Mesothelial cell of epicardium (in vitro differentiated cells): ENCODE measurements around the gene MIPEP. TPM values are rescaled to one million over a fixed set of nuclear protein-coding genes. Genes with fewer than 3 reads are reported as not detected.

Source experiments
- DNase-seq, 2 experiments: peaks; one replicate each; pipeline ENCODE4 v3.0.0; 2021; ENCODE audit warnings: low spot score in 2 of 2; ENCODE audit not compliant: unreplicated experiment in 2 of 2
- H3K27ac Mint-ChIP-seq: 2 replicates; pipeline ENCODE4 v1.8.0; 2021; ENCODE audit warnings: mixed read lengths
- H3K27me3 Mint-ChIP-seq: 2 replicates; pipeline ENCODE4 v1.8.0; 2021; ENCODE audit warnings: low read depth, mixed read lengths
- H3K36me3 Mint-ChIP-seq: 2 replicates; pipeline ENCODE4 v1.8.0; 2021; ENCODE audit warnings: mixed read lengths
- H3K4me1 Mint-ChIP-seq: 2 replicates; pipeline ENCODE4 v1.8.0; 2021; ENCODE audit warnings: mixed read lengths
- H3K4me3 Mint-ChIP-seq: 2 replicates; pipeline ENCODE4 v1.8.0; 2021; ENCODE audit warnings: mild to moderate bottlenecking, moderate library complexity, mixed read lengths
- H3K9me3 Mint-ChIP-seq: 2 replicates; pipeline ENCODE4 v1.8.0; 2021; ENCODE audit warnings: mixed read lengths
- total RNA-seq: library from RNA; stranded (reverse); gene quantifications from 3 replicates; pipeline ENCODE4 v1.2.1, GENCODE V29; 2021
- TF ChIP-seq, protein P1 (sequence below): fragments of 200-600 bp; sonication (generic); IDR thresholded peaks from one replicate; pipeline ENCODE4 v1.5.0; 2021; ENCODE audit warnings: antibody characterized with exemption; ENCODE audit not compliant: unreplicated experiment

Gene MIPEP
- total RNA-seq, 1 donor from 2014 or later = 13.1 TPM

DNA sequence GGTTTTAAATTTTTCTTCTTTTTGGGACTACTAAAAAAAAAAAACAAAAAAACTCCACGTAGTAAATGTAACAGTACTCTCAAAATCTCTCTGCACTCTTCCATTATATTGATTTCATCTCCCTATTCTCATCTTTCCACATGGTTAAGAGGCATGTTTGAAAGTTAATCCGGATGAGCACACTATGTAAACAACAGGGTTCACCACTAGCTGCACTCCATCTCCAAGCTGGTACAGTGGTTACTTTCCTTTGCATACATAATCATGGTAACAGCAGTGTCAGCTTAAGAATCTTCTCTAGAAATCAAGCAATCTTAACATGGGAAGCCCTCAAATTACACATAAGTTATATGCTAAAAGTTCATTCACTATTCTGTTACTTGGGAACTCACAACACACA lies 92.6 kb downstream of the MIPEP start:
- Mint-ChIP-seq H3K9me3 (peaks cover 12% of the 10 kb centered on the region), H3K36me3 (peaks cover 22% of the 10 kb centered on the region), H3K27ac (no peak overlapping the region), H3K4me1 (peaks cover 10% of the 10 kb centered on the region), H3K4me3 (no peak overlapping the region), H3K27me3 (no peaks in the 10 kb centered on the region)
- TF ChIP-seq, protein P1, sequence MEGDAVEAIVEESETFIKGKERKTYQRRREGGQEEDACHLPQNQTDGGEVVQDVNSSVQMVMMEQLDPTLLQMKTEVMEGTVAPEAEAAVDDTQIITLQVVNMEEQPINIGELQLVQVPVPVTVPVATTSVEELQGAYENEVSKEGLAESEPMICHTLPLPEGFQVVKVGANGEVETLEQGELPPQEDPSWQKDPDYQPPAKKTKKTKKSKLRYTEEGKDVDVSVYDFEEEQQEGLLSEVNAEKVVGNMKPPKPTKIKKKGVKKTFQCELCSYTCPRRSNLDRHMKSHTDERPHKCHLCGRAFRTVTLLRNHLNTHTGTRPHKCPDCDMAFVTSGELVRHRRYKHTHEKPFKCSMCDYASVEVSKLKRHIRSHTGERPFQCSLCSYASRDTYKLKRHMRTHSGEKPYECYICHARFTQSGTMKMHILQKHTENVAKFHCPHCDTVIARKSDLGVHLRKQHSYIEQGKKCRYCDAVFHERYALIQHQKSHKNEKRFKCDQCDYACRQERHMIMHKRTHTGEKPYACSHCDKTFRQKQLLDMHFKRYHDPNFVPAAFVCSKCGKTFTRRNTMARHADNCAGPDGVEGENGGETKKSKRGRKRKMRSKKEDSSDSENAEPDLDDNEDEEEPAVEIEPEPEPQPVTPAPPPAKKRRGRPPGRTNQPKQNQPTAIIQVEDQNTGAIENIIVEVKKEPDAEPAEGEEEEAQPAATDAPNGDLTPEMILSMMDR = no peak
- no peak for DNase-seq

DNA sequence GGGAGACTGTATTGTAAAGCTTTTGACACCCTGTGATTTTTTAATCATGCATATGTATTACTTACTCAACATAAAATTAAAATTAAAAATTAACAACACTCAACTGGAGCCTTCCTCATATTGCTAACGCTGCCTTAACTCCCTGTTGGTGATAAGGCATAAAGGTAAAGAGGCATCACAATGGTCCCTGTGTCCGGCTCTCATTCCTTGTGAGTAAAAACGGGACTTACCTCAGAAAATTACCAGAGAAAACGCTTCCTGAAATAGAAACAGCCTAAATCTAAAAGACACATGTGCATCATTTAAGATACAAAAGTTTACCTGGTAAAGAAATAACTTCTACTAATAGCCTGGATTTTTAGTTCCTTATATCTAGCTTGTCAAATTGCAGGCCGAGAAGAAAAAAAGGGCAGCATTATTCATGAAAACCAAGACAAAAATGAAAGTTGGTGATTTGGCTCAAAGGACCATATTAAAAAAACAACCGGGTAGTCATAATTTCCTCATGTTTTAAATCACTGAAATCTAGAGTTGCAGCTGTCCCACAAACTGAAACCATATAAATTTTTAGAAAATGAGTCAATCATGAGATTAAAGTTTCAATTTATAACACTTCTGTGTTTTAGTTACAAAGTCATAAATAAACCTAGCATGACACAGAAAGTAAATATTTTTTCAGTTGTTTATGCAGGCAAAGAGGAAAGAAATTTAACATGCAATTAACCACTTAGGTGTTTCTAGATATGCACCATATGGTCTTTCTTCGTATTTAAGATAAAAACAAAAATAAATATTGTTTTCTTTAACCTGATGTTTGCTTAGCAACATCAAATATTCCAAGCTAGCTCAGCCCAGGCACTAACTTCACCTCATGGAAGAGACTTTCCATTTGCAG lies 94.7 kb downstream of the MIPEP start:
- peaks cover 10% of the 10 kb centered on the region for H3K4me1 Mint-ChIP-seq
- H3K27me3 Mint-ChIP-seq = no peaks in the 10 kb centered on the region
- H3K27ac Mint-ChIP-seq = peak overlapping the region; percentile 11
- no peak overlapping the region for H3K4me3 Mint-ChIP-seq
- H3K36me3 Mint-ChIP-seq = peaks cover 18% of the 10 kb centered on the region
- H3K9me3 Mint-ChIP-seq = peaks cover 12% of the 10 kb centered on the region
- DNase-seq = no peak
- TF ChIP-seq, protein P1 = no peak

DNA sequence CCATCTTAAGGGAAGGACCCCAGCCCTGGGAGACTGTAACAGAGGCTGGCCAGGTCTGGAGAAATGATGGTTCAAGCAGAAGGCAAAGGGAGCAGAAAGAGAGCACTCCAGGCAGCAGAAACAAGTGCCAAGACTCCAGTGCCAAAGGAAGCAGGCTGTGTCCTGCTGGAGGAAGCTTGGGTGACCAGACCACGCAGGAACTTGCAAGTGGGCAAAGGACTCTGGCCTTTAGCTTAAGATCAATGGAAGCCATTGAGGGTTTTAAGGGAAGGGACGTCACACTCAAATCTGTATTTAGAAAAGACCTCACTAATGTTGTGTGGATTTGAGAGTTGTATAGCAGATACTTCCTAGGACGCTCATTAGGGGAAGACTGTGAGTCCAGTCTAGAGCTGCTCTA lies 95.5 kb downstream of the MIPEP start:
- Mint-ChIP-seq H3K9me3 (peaks cover 12% of the 10 kb centered on the region), H3K27me3 (no peaks in the 10 kb centered on the region), H3K4me3 (no peak overlapping the region), H3K27ac (no peak overlapping the region), H3K36me3 (peaks cover 18% of the 10 kb centered on the region), H3K4me1 (peaks cover 10% of the 10 kb centered on the region)
- no peak for DNase-seq
- TF ChIP-seq, protein P1 = no peak

DNA sequence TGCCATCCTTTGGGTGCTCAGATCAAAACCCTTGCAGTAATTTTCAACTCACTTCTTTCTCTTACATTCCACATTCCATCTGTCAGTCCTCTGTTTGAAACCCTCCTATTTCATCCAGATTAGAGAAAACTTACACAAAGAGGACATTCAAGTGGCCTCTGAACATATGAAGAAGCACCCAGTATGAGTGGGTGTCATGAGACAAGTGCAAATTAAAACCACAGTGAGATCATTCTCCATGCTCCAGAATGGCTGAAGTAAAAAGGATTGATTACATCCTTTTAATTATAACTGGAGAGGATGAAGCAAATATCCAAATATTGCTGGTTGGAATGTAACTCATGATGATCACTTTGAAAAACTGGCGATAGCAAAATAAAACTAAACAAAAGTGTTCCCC lies 96.5 kb downstream of the MIPEP start:
- no peak overlapping the region for H3K4me3 Mint-ChIP-seq
- DNase-seq = no peak
- H3K36me3 Mint-ChIP-seq = peaks cover 11% of the 10 kb centered on the region
- H3K4me1 Mint-ChIP-seq = peaks cover 10% of the 10 kb centered on the region
- H3K27me3 Mint-ChIP-seq = no peaks in the 10 kb centered on the region
- peaks cover 6% of the 10 kb centered on the region for H3K9me3 Mint-ChIP-seq
- H3K27ac Mint-ChIP-seq = no peak overlapping the region
- TF ChIP-seq, protein P1 = no peak

DNA sequence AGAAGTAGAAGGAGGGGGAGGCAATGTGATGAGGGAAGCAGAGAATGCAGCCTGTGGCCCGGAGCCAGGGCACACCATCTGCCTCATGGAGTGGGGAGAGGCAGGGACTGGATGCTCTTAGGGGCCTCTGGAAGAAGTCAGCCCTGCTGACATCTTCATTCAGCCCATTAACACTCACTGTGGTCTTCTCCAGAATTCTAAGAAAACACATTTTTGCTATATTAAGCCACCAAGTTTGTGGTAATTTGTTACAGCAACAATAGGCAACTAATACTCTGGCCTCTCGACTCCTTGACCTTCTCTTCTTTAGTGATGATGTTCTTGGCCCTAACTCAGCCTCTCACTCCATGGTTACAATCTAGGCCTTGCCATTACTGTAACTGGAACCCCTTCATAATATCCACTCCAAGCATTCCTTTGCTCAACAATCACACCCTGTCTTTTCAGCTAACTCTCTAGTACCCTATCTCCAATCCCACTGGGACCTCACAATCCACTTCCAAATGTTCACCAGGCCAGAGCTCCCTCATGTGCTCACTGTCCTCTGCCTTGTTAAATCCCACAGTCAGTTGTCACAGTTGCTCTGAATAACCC lies 98.5 kb downstream of the MIPEP start:
- Mint-ChIP-seq H3K27ac (no peak overlapping the region), H3K36me3 (no peaks in the 10 kb centered on the region), H3K4me3 (no peak overlapping the region), H3K9me3 (no peaks in the 10 kb centered on the region), H3K27me3 (no peaks in the 10 kb centered on the region), H3K4me1 (peaks cover 10% of the 10 kb centered on the region)
- TF ChIP-seq, protein P1 = no peak
- no peak for DNase-seq
